Activated naive CD8-positive, alpha-beta T cell treated with anti-CD3 and anti-CD28 coated beads for 36 hours (primary cell): ENCODE data around the gene SPG11. TPM values are rescaled to one million over a fixed set of nuclear protein-coding genes. Genes with fewer than 3 reads are reported as not detected.

Source experiments
- total RNA-seq, 2 experiments: library from RNA; stranded (reverse); gene quantifications; one replicate each; pipeline ENCODE4 v1.2.3, GENCODE V29; 2021

Gene SPG11
- total RNA-seq, 2 experiments from 2014 or later: 47.6 to 51.5 TPM

Other genes with a start within 250 kb of the SPG11 start
- 10 to 100 TPM; 79.9 to 85.4 TPM for gene CTDSPL2, start 236.0 kb downstream of the SPG11 start, total RNA-seq
- gene EIF3J, start 126.5 kb downstream of the SPG11 start, total RNA-seq: 100 to 1,000 TPM; 187 to 194 TPM
- gene PATL2, start 47.7 kb upstream of the SPG11 start, total RNA-seq: 1 to 10 TPM; 7.0 to 8.6 TPM
- 1,000 to 10,000 TPM; 3,772 to 3,785 TPM for gene B2M, start 47.9 kb upstream of the SPG11 start, total RNA-seq
- gene TRIM69, start 72.9 kb upstream of the SPG11 start, total RNA-seq: 10 to 100 TPM; 70.6 to 71.0 TPM